Rectal smooth muscle tissue (tissue), 1 donor: ENCODE results near the gene SPOCD1.
A peak's percentile ranks its signal among the peaks of the same experiment; 100 is the strongest.

Source experiments
- H3K27ac ChIP-seq: one replicate; pipeline ENCODE4 v1.7.0; 2013; ENCODE audit warnings: low read depth, low read length, inconsistent platforms
- H3K27me3 ChIP-seq: one replicate; pipeline ENCODE4 v1.7.0; 2013; ENCODE audit warnings: low read length; ENCODE audit not compliant: control insufficient read depth, insufficient read depth
- H3K36me3 ChIP-seq: one replicate; pipeline ENCODE4 v1.7.0; 2013; ENCODE audit warnings: low read length; ENCODE audit not compliant: control insufficient read depth, insufficient read depth
- H3K4me1 ChIP-seq: one replicate; pipeline ENCODE4 v1.7.0; 2013; ENCODE audit warnings: low read length; ENCODE audit not compliant: control insufficient read depth, insufficient read depth
- H3K4me3 ChIP-seq: one replicate; pipeline ENCODE4 v1.7.0; 2013; ENCODE audit warnings: low read length
- H3K9ac ChIP-seq: one replicate; pipeline ENCODE4 v1.7.0; 2013; ENCODE audit warnings: low read length

The SPOCD1 gene

DNA sequence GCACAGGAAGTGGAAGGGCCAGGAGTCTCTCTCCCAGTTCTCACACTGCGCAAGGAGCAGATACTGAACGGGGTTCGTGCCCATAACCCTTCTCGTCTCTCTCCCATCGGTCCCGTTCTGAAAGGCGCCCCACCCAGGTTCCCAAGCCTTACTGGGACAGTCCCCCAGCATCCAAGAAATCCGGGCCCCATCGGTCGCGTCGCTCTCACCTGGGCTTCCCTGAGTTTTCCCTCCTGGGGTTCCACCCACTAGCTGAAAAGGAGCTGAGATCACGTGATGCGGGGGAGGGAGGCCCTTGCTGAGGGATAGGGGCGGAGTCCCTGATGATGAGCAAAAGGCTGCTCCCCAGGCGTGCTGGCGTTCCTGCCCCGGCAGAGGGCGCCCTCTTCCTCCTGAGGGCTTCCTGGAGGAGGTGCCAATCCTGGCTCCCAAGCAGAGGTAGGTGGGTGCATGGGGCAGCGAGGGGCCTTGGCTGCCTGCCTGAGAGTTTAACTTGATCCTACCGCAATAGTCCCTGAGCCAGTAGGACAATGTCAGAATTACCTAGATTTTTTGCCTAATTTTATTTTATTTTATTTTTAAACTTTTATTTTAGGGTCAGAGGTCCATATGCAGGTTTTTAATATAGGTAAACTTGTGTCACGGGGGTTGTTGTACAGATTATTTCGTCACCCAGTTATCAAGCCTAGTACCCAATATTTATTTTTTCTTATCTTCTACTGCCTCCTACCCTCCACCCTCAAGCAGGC lies at the start of gene SPOCD1:
TSS of gene SPOCD1 (minus strand) at position 271 of the 749 bp plus-strand sequence. CDS start 689 bp downstream, outside the sequence.
- Histone ChIP-seq H3K36me3 (no peaks in the 10 kb centered on the region), H3K9ac (no peak within 1 kb of the TSS), H3K4me1 (no peaks in the 10 kb centered on the region), H3K27ac (no peak within 1 kb of the TSS), H3K27me3 (no peaks in the 10 kb centered on the region), H3K4me3 (peak within 1 kb of the TSS; percentile 13)

DNA sequence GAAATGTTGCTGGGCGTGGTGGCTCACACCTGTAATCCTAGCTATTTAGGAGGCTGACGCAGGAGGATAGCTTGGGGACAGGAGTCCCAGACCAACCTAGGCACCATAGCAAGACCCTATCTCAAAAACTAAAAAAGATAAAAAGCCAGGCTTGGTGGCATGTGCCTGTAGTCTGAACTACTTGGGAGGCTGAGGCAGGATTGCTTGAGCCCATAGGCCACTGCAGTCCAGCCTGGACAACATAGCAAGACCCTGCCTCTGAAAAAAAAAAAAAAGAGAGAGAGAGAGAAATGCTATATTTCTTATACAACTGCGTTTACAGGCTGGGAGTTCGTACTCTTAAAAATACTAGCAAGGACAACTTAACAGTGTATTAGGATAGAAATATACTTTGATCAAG lies 46.2 kb upstream of the SPOCD1 start:
- H3K4me1 ChIP-seq = no peaks in the 10 kb centered on the region
- no peak overlapping the region for H3K4me3 ChIP-seq
- no peaks in the 10 kb centered on the region for H3K27me3 ChIP-seq
- no peak overlapping the region for H3K9ac ChIP-seq
- H3K27ac ChIP-seq = no peak overlapping the region
- no peaks in the 10 kb centered on the region for H3K36me3 ChIP-seq

DNA sequence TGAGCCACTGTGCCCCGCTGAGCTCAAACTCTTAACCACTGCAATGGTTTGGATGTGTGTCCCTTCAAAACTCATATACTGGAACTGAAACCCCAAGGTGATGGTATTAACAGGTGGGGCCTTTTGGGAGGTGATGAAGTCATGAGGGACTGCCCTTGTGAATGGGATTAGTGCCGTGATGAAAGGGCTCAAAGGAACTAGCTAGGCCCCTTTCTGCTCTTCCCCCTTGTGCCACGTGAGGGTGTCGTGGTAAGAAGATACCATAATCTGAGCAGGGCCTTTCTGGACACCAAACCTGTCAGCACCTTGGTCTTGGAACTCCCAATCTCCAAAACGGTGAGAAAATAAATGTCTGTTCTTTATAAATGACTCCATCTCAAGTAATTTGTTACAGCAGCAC lies 45.5 kb upstream of the SPOCD1 start:
- Histone ChIP-seq H3K27me3 (no peaks in the 10 kb centered on the region), H3K36me3 (no peaks in the 10 kb centered on the region), H3K27ac (no peak overlapping the region), H3K9ac (no peak overlapping the region), H3K4me1 (no peaks in the 10 kb centered on the region), H3K4me3 (no peak overlapping the region)

DNA sequence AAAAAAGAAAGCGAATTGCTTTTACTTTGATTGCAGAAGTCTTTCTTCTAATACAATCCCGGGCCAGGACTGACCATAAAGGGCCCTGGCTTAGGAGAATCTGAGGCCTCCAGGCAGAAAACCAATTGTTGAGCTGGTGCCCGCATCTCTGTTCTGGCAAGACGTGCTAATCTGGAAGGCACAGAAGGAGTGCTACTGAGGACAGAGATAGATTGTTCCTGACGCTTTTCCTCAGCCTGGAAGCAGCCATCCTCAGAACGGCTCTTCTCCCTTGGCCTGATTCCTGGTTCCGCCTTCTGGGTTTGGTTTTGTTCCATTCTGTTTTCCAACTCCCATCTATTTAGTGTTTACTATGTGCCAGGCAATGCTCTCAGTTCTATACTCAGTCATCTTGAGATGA lies 44.8 kb upstream of the SPOCD1 start:
- no peak overlapping the region for H3K4me3 ChIP-seq
- H3K9ac ChIP-seq = no peak overlapping the region
- no peaks in the 10 kb centered on the region for H3K27me3 ChIP-seq
- H3K4me1 ChIP-seq = no peaks in the 10 kb centered on the region
- no peaks in the 10 kb centered on the region for H3K36me3 ChIP-seq
- H3K27ac ChIP-seq = no peak overlapping the region

DNA sequence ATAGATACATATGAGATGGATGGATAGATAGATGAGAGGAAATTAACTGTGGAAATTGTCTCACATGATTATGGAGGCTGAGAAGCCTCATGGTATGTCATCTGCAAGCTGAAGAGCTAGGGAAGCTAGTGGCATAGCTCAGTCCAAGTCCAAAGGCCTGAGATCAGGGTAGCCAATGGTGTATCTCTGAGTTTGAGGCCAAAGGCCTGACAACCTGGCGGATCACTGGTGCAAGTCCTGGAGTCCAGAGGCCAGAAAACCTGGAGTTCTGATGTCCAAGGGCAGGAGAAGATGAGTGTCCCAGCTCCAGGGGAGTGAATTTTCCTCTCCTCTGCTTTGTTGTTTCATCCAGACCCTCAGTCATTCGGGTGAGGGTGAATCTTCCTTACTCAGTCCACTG lies 43.9 kb upstream of the SPOCD1 start:
- Histone ChIP-seq H3K27ac (no peak overlapping the region), H3K27me3 (no peaks in the 10 kb centered on the region), H3K4me1 (no peaks in the 10 kb centered on the region), H3K36me3 (no peaks in the 10 kb centered on the region), H3K4me3 (no peak overlapping the region), H3K9ac (no peak overlapping the region)

DNA sequence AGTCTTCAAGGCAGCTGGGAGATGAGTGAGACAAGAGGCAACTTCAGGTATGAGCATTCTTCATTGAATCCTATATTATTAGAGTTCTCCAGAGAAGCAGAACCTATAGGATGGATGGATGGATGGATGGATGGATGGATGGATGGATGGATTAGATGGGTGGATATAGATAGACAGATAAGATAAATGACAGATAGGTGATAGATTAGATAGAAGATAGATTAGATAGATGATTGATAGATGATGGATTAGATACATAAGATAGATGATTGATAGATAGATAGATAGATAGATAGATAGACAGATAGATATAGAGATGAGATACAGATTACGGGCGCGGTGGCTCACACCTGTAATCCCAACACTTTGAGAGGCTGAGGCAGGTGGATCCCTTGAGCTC lies 43.2 kb upstream of the SPOCD1 start:
- H3K9ac ChIP-seq = no peak overlapping the region
- no peaks in the 10 kb centered on the region for H3K36me3 ChIP-seq
- H3K27me3 ChIP-seq = no peaks in the 10 kb centered on the region
- H3K4me1 ChIP-seq = no peaks in the 10 kb centered on the region
- no peak overlapping the region for H3K4me3 ChIP-seq
- no peak overlapping the region for H3K27ac ChIP-seq

DNA sequence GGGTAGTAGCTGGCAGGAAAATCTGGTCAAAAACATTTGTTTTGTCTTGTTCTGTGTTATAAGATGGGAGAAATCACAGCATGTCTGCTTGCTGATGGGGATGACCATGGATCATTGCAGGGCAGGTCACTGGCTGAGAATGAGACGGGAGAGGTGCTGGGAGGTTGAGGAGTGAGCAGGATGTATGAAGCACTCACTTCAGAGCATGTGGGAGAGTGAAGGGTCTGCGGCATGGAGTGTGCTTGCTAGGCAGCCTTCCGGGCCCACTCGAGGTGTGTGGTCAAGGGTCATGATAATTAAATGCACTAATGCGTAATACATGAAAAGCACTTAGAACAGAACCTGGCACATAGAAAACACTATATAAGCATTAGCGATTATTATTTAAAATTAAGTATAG lies 42.0 kb upstream of the SPOCD1 start:
- no peaks in the 10 kb centered on the region for H3K36me3 ChIP-seq
- H3K4me3 ChIP-seq = no peak overlapping the region
- no peaks in the 10 kb centered on the region for H3K4me1 ChIP-seq
- no peak overlapping the region for H3K9ac ChIP-seq
- H3K27me3 ChIP-seq = no peaks in the 10 kb centered on the region
- H3K27ac ChIP-seq = no peak overlapping the region

DNA sequence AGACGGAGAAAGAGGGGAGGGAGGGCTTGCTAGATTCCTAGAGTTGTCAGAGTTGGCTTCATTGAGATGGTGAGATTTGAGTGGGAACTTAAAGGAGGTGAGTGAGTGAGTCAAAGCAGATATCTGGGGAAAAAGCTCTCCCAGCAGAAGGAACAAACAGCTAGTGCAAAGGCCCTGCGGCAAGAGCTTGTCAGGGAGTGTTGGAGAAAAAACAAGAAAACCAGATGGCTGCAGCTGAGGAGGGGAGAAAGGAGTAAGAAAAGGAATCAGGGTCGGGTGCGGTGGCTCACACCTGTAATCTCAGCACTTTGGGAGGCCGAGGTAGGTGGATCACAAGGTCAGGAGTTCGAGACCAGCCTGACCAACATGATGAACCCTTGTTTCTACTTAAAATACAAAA lies 40.3 kb upstream of the SPOCD1 start:
- Histone ChIP-seq H3K36me3 (no peaks in the 10 kb centered on the region), H3K27ac (no peak overlapping the region), H3K27me3 (no peaks in the 10 kb centered on the region), H3K9ac (no peak overlapping the region), H3K4me1 (no peaks in the 10 kb centered on the region), H3K4me3 (no peak overlapping the region)

DNA sequence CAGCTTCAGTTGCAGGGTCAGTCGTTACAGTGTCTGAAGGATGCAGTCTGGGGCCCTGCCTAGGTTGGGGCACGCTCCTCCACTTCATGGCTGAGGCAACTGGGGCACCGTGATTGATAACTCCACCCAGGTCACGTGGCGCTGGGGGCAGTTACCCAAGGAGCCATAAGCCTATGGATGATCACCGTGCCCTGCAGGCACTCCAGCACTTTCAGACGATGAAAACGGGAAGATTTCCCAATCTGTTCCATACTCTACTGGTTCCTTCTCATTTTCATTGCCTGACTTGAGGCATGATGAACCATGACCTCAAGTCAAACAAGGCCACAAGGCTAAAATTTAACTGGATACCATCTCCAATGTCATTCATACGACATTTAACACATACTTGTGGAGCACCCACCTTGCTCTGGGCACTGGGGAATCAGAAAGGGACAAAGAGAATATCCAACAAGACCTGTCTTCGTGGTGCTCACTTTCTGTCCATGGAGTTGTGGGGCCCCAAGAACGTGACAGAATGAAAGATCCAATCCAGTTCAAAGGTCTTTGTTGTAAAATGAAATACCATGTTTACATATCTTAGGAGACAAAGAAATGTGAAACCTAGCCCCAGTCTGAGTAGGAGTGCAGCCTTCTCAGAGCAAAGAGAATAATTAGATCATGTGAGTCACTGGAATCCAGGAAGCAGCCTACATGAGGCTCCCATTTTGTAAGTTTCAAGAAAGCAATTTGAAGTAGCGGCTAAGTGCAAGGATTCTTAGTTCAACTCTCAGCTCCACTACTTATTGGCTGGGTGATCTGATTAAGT lies 39.4 kb upstream of the SPOCD1 start:
- Histone ChIP-seq H3K27me3 (no peaks in the 10 kb centered on the region), H3K9ac (no peak overlapping the region), H3K4me3 (no peak overlapping the region), H3K36me3 (no peaks in the 10 kb centered on the region), H3K4me1 (no peaks in the 10 kb centered on the region), H3K27ac (no peak overlapping the region)

DNA sequence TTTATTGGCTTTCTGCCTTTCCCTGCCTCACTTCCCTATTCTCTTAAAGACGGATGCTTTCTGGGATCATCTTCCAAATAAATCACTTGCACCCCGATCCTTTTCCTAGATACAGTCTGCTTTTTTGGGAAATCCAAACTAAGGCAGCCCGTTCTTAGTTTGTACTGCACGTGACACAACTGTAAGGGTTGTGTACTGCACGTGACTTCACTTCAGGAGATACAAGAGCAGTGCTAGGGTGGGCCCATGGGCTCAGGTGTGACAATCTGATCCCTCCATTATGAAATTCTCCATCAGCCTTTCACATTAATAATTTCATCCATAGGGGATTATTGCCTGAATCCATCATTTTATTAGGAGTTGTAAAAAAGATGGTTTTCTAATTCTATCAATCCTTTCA lies 33.8 kb upstream of the SPOCD1 start:
- no peaks in the 10 kb centered on the region for H3K36me3 ChIP-seq
- H3K4me3 ChIP-seq = no peak overlapping the region
- no peak overlapping the region for H3K27ac ChIP-seq
- H3K9ac ChIP-seq = no peak overlapping the region
- no peaks in the 10 kb centered on the region for H3K4me1 ChIP-seq
- no peaks in the 10 kb centered on the region for H3K27me3 ChIP-seq

DNA sequence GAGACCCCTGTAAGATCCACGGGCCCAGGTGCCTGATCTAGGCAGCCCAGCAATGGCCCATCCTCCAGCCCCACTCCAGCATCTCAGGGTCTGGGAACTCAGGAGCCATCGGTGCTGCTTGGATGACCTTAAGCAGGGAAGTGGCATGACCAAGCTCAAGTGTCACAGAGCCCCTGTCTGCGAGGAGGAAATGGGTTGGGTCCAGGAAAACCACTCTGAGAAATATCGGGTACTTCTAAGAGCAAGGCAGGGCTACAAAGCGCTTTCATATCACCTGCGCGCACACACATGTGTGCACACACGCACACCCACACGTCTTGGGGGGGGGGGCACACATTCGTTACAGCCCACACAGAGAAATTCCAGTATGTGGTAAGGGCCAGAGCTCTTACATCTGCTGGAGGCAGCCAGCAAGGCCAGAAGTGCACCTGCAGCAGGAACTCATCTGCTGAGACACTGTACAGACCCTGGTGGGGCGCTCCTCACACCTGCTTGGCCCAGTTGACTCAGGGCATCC lies 32.6 kb upstream of the SPOCD1 start:
- no peak overlapping the region for H3K27ac ChIP-seq
- no peaks in the 10 kb centered on the region for H3K4me1 ChIP-seq
- H3K9ac ChIP-seq = no peak overlapping the region
- H3K4me3 ChIP-seq = no peak overlapping the region
- no peaks in the 10 kb centered on the region for H3K36me3 ChIP-seq
- H3K27me3 ChIP-seq = no peaks in the 10 kb centered on the region

DNA sequence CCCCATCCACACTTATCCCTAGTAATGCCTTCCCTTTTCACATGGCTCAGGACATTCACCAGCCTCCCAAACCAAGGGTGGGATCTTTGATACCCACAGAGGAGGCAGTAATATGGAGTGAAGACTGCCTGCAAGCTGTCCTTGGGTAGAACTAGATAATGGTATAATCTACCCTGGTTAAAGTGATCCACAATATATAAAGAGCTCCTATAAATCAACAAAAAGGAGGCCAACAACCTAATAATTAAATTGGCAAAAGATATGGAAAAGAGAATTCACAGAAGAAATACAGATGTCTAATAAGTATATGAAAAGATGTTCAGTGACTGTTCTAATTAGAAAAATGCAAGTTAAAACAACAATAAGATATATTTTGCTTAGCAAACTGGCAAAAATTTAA lies 30.7 kb upstream of the SPOCD1 start:
- Histone ChIP-seq H3K27ac (no peak overlapping the region), H3K4me1 (no peaks in the 10 kb centered on the region), H3K9ac (no peak overlapping the region), H3K36me3 (no peaks in the 10 kb centered on the region), H3K4me3 (no peak overlapping the region), H3K27me3 (no peaks in the 10 kb centered on the region)
